Stimulated activated CD4-positive, alpha-beta T cell treated with anti-CD3 and anti-CD28 coated beads, Interleukin-1b, Interleukin-23, amount 100 ng/mL, for 24 hours (primary cell): ENCODE measurements around the gene TRIM2.

Source experiments
- DNase-seq, 4 experiments: peaks; one replicate each; pipeline ENCODE4 v3.0.0-alpha.2; 2020; ENCODE audit warnings: low read depth in 4 of 4, low spot score in 1 of 4

Gene TRIM2

DNA sequence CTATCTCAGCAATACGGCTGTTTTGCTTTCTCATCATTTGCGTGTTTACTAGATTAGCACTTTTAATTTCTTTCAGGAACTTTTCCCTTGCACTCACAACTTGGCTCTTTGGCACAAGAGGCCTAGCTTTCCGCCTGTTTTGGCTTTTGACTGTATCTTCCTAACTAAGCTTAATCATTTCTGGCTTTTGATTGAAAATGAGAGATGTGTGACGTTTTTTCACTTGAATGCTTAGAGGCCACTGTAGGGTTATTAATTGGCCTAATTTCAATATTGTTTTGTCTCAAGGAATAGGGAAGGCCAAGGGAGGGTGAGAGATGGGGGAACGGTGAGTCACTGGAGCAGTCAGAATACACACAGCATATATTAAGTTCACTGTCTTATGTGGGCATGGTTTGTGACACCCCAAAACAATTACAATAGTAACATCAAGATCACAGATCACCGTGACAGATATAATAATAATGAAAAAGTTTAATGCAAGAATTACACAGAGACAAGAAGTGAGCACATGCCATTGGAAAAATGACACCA is 167.5 kb downstream of the TRIM2 start:
- DNase-seq, result no peak

DNA sequence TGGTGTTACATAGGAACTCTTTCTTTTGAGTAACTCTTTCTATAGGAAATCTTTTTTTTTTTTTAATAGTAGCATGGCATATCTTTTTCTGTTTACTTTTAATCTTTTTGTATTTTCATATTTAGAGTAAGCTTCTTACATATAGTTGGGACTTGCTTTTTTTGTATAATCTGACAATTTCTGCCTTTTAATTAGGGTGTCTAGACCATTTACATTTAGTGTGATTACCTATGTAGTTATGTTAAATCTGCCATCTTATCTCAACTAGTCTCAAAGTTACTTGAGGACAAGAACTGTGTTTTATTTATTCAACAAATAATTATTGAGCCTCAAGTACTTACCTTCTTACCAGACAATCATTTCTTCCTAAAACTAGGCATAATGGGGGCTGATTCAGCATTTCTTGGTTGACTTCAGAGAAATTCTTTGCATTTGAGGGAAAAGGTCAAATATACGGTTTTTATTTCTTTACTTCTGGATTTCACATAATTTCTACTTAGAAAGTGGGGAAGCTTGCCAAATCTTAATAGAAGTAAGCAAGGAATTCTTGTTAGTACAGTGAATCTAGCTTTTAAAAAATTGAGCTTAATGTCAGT is 168.8 kb downstream of the TRIM2 start:
- no peak for DNase-seq

DNA sequence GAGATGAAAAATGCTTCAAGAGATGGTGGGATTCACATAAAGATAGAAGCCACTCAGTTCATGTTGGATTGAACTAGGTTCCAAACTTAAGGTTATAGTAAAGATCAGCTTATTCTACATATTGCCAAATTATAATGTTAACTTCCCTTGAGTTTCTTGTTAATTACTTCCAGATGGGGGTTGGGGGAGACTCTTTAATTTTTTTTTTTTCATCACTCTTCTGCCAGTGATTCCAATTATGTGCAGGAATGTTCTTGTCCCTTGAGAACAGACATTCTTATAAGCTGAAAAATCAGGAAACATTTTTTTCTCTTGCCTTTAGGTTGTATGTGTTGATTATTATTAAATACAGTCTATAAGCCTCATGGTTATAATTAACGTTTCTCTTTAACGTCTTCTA is 170.2 kb downstream of the TRIM2 start:
- no peak for DNase-seq

DNA sequence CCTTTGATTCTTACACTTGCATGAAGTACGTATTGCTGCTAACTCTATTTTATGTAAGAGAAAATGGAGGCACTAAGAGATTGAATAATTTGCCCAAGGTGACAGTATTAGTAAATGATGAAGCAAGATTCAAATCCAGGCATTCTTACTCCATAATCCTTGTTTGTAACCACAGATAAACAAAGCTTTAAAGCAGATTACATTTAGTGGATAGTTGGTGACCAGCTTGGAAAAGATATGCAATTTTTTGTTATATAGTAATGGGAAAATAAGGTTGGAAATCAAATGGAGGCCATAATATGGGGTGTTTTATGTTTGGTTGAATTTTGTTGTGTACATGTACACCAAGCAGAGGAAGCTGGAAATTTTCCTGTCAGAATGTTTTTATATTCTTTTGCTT is 171.1 kb downstream of the TRIM2 start:
- no peak for DNase-seq

DNA sequence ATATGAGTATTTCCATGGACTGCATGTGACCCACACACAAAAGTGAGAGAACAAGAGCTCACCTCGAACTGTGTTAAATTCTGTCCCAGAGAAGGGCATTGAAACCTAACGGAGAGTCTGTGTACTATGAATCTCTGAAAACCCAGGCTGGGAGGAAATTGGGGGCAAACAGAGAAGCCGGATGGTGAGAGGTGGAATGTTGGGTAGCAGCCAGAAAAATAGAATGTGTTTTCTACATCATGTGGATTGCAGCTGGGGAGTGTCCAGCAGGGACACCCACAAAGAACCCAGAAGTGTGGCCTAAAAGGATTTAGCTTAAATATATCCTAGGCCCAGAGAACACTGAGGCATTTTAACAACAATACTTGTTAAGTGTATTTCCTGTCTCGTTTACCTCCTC is 178.9 kb downstream of the TRIM2 start:
- no peak for DNase-seq

DNA sequence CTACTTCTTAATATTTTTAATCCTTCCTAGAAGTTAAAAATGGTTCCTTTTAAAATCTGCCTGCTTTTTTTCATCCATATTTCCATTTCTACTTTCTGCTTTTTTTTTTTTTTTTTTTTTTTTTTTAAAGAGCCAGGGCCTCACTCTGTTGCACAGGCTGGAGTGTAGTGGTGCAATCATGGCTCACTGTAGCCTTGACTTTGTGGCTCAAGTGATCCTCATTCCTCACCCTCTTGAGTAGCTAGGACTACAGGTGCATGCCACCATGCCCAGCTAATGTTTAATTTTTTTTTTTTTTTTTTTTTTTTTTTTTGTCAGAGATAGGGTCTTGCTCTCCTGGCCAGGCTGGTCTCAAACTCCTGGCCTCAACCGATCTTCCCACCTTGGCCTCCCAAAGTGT is 179.9 kb downstream of the TRIM2 start:
- DNase-seq, result no peak

DNA sequence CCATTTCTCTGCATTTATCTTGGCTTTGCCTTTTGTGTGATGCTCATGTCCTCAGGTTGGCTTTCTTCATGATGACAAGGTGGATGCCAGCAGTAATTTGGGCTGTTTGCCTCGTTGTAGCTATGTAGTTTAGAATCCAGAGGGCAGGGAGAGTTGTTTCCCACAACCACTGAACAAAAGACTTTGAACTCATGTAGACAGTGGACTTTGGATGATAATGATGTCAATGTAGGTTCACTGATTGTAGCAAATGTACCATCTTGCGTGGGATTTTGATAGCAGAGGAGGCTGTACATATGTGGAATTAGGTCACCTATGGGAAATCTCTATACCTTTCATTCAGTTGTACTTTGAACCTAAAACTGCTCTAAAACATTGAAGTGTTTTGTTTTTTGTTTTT is 181.5 kb downstream of the TRIM2 start:
- DNase-seq, result no peak

DNA sequence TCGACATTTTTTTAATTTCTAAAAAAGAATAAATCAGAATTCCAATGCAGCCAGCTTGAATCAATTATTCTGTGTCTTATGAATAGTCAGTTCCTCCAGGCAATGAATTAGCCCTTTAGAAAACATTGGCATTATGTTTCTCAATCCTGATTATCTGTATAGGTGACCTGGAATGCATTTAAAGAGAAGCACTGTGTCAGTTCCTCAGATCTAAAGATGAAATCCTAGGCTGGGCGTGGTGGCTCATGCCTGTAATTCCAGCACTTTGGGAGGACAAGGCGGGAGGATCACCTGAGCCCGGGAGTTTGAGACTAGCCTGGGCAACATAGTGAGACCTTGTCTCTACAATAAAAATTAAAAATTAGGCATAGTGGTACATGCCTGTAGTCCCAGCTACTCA is 183.7 kb downstream of the TRIM2 start:
- no peak for DNase-seq
